Measurements from ENCODE around the gene CDKL5. TPM values are rescaled to one million over a fixed set of nuclear protein-coding genes. Genes with fewer than 3 reads are reported as not detected.

Gene CDKL5
- total RNA-seq, 2 experiments from 2014 or later = 1.1 to 1.5 TPM

GRCh38 chrX:18698737-18699650 is 273.6 kb downstream of the CDKL5 start:
- DNase-seq (no peak), ATAC-seq (no peak)
- Mint-ChIP-seq H3K27ac (no peak overlapping the region), H3K36me3 (ENCODE audit: low read depth) (no peaks in the 10 kb centered on the region), H3K4me3 (no peak overlapping the region), H3K4me1 (ENCODE audit: low read depth) (no peaks in the 10 kb centered on the region), H3K9me3 (peaks cover 2% of the 10 kb centered on the region), H3K27me3 (no peaks in the 10 kb centered on the region)
- intact Hi-C loops (cut with micrococcal nuclease) = no loop called here
- ChIA-PET CTCF (no interaction called here), POLR2A (no interaction called here)
- TF ChIP-seq, protein P1, sequence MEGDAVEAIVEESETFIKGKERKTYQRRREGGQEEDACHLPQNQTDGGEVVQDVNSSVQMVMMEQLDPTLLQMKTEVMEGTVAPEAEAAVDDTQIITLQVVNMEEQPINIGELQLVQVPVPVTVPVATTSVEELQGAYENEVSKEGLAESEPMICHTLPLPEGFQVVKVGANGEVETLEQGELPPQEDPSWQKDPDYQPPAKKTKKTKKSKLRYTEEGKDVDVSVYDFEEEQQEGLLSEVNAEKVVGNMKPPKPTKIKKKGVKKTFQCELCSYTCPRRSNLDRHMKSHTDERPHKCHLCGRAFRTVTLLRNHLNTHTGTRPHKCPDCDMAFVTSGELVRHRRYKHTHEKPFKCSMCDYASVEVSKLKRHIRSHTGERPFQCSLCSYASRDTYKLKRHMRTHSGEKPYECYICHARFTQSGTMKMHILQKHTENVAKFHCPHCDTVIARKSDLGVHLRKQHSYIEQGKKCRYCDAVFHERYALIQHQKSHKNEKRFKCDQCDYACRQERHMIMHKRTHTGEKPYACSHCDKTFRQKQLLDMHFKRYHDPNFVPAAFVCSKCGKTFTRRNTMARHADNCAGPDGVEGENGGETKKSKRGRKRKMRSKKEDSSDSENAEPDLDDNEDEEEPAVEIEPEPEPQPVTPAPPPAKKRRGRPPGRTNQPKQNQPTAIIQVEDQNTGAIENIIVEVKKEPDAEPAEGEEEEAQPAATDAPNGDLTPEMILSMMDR (IDR thresholded peaks at IDR 0.05) = no peak

GRCh38 chrX:18701621-18702361 is 276.4 kb downstream of the CDKL5 start:
- TF ChIP-seq, protein P1 (IDR thresholded peaks at IDR 0.05) = no peak

GRCh38 chrX:18702362-18703195 is 277.2 kb downstream of the CDKL5 start:
- Mint-ChIP-seq H3K9me3 (no peaks in the 10 kb centered on the region), H3K4me3 (no peak overlapping the region), H3K27me3 (no peaks in the 10 kb centered on the region), H3K4me1 (ENCODE audit: low read depth) (peaks cover 2% of the 10 kb centered on the region), H3K27ac (no peak overlapping the region), H3K36me3 (ENCODE audit: low read depth) (no peaks in the 10 kb centered on the region)
- DNase-seq (no peak), ATAC-seq (no peak)
- ChIA-PET CTCF (no interaction called here), POLR2A (no interaction called here)
- TF ChIP-seq, protein P1 (IDR thresholded peaks at IDR 0.05) = no peak
- intact Hi-C loops (cut with micrococcal nuclease) = no loop called here

More at GRCh38 chrX:18701621-18702361, 276.4 kb downstream of the CDKL5 start:
- DNase-seq (no peak), ATAC-seq (no peak)
- no peak overlapping the region for H3K27ac Mint-ChIP-seq
- no peak overlapping the region for H3K4me3 Mint-ChIP-seq
- no peaks in the 10 kb centered on the region for H3K36me3 Mint-ChIP-seq (ENCODE audit: low read depth)
- ChIA-PET POLR2A (no interaction called here), CTCF (no interaction called here)
- H3K9me3 Mint-ChIP-seq = no peaks in the 10 kb centered on the region
- no peaks in the 10 kb centered on the region for H3K27me3 Mint-ChIP-seq
- intact Hi-C loops (cut with micrococcal nuclease) = no loop called here
- no peaks in the 10 kb centered on the region for H3K4me1 Mint-ChIP-seq (ENCODE audit: low read depth)

Other genes with a start within 250 kb of the CDKL5 start
- gene BEND2, start 204.7 kb upstream of the CDKL5 start, total RNA-seq = not detected
- 1 to 10 TPM; 2.5 to 3.1 TPM for gene SCML2, start 70.9 kb upstream of the CDKL5 start, total RNA-seq
- gene RS1, start 246.5 kb downstream of the CDKL5 start, total RNA-seq = not detected